DOHH2 (cell line): ENCODE results near the gene CUTA.

ENCODE experiments used
- CTCF ChIP-seq: fragments of 200-600 bp; sonication (generic); IDR thresholded peaks from one replicate; pipeline ENCODE4 v1.5.1; 2014; ENCODE audit warnings: antibody characterized with exemption, mild to moderate bottlenecking, low read depth, low read length; ENCODE audit not compliant: poor library complexity, severe bottlenecking
- EZH2phosphoT487 ChIP-seq: fragments of 200-600 bp; sonication (generic); IDR thresholded peaks from 2 replicates; pipeline ENCODE4 v1.6.1; 2017; ENCODE audit warnings: borderline replicate concordance, mild to moderate bottlenecking, antibody characterized with exemption, low read length, moderate library complexity, mixed read lengths

DNA sequence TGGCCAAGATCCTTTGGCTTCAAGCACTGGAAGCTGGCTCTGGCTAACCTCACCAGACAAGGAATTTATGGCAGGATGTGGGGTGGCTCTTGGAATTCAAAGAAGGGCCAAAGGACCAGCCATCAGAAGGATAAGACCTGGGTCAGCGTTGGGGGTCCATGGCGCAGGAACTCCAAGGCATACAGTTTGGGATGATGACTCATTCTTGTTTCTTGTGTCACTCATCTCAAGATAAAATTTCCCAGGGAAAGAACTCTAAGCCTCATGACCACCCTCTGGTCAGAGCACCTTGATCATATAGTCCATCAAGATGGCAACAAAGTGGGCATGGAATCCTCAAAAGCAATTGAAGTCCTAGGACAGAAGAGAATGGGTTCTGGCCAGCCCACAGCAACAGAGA, 41.3 kb upstream of the CUTA start:
- TF ChIP-seq CTCF (no peak), EZH2phosphoT487 (no peak)
